Neural progenitor cell (in vitro differentiated cells): ENCODE data around the gene ZNF334. TPM values are rescaled to one million over a fixed set of nuclear protein-coding genes. Genes with fewer than 3 reads are reported as not detected.

Source experiments
- DNase-seq: peaks from one replicate; pipeline ENCODE4 v3.0.0-alpha.2; 2016; ENCODE audit warnings: low spot score
- H2AFZ ChIP-seq: fragments of 200-600 bp; sonication (generic); replicated peaks from 2 replicates; pipeline ENCODE4 v1.6.1; 2016; ENCODE audit warnings: antibody characterized with exemption
- H3F3A ChIP-seq: fragments of 200-600 bp; sonication (generic); 2 replicates; pipeline ENCODE4 v1.6.1; 2016; ENCODE audit warnings: antibody characterized with exemption, low read depth
- H3K27ac ChIP-seq: fragments of 200-600 bp; sonication (generic); 2 replicates; pipeline ENCODE4 v1.5.1; 2016; ENCODE audit warnings: mild to moderate bottlenecking
- H3K27me3 ChIP-seq: fragments of 200-600 bp; sonication (generic); 2 replicates; pipeline ENCODE4 v1.6.1; 2016; ENCODE audit warnings: mild to moderate bottlenecking, moderate library complexity
- H3K36me3 ChIP-seq: fragments of 200-600 bp; sonication (generic); 2 replicates; pipeline ENCODE4 v1.5.1; 2016
- H3K4me1 ChIP-seq: fragments of 200-600 bp; sonication (generic); 2 replicates; pipeline ENCODE4 v1.6.1; 2016; ENCODE audit warnings: mixed run types
- H3K4me2 ChIP-seq: fragments of 200-600 bp; sonication (generic); 2 replicates; pipeline ENCODE4 v1.6.1; 2016
- H3K4me3 ChIP-seq: fragments of 200-600 bp; sonication (generic); 2 replicates; pipeline ENCODE4 v1.5.1; 2016
- H3K79me2 ChIP-seq: fragments of 200-600 bp; sonication (generic); 2 replicates; pipeline ENCODE4 v1.6.1; 2016; ENCODE audit warnings: low read depth
- H3K9ac ChIP-seq: fragments of 200-600 bp; sonication (generic); 2 replicates; pipeline ENCODE4 v1.6.1; 2016
- H3K9me3 ChIP-seq: fragments of 200-600 bp; sonication (generic); 2 replicates; pipeline ENCODE4 v1.5.1; 2016; ENCODE audit warnings: low read depth
- H4K20me1 ChIP-seq: fragments of 200-600 bp; sonication (generic); 2 replicates; pipeline ENCODE4 v1.6.1; 2016; ENCODE audit warnings: low read depth
- H3K27ac Mint-ChIP-seq: 3 replicates; pipeline ENCODE4 v1.8.0; 2021; ENCODE audit warnings: mixed read lengths
- H3K27me3 Mint-ChIP-seq: 2 replicates; pipeline ENCODE4 v1.8.0; 2022; ENCODE audit warnings: low read depth, mild to moderate bottlenecking, inconsistent platforms, moderate library complexity, mixed read lengths; ENCODE audit not compliant: insufficient read depth
- H3K36me3 Mint-ChIP-seq: 3 replicates; pipeline ENCODE4 v1.8.0; 2021; ENCODE audit warnings: mixed read lengths
- H3K4me1 Mint-ChIP-seq: 3 replicates; pipeline ENCODE4 v1.8.0; 2021; ENCODE audit warnings: mixed read lengths
- H3K4me3 Mint-ChIP-seq: 3 replicates; pipeline ENCODE4 v1.8.0; 2021; ENCODE audit warnings: mild to moderate bottlenecking, moderate library complexity, mixed read lengths
- H3K9me3 Mint-ChIP-seq: 3 replicates; pipeline ENCODE4 v1.8.0; 2020; ENCODE audit warnings: mixed read lengths
- CTCF ChIP-seq: fragments of 200-600 bp; sonication (generic); IDR thresholded peaks from 2 replicates; pipeline ENCODE4 v1.5.1; 2017; ENCODE audit warnings: antibody characterized with exemption, mild to moderate bottlenecking
- EZH2 ChIP-seq: fragments of 200-600 bp; sonication (generic); IDR thresholded peaks from 2 replicates; pipeline ENCODE4 v1.6.1; 2017; ENCODE audit warnings: antibody characterized with exemption, mild to moderate bottlenecking, moderate library complexity
- EZH2phosphoT487 ChIP-seq: fragments of 200-600 bp; sonication (generic); IDR thresholded peaks from 2 replicates; pipeline ENCODE4 v1.6.1; 2017; ENCODE audit warnings: antibody characterized with exemption
- total RNA-seq: library from RNA; depleted of rRNA; stranded (reverse); fragments of >200 nt; gene quantifications from 2 replicates; pipeline ENCODE4 v1.2.3, GENCODE V29; 2015; ENCODE audit warnings: low replicate concordance

The ZNF334 gene
- total RNA-seq, 1 donor from 2014 or later: 45.9 TPM

- Mint-ChIP-seq H3K36me3 (no peaks in the 10 kb centered on the region), H3K27me3 (peaks cover 8% of the 10 kb centered on the region), H3K9me3 (no peaks in the 10 kb centered on the region), H3K27ac (no peak overlapping the region), H3K4me3 (no peak overlapping the region), H3K4me1 (peaks cover 58% of the 10 kb centered on the region)
- Histone ChIP-seq H3K4me2 (no peak overlapping the region), H3K4me1 (peaks cover 20% of the 10 kb centered on the region), H4K20me1 (no peaks in the 10 kb centered on the region), H3F3A (peaks cover 19% of the 10 kb centered on the region), H3K36me3 (no peaks in the 10 kb centered on the region), H3K27me3 (peaks cover 3% of the 10 kb centered on the region), H3K4me3 (no peak overlapping the region), H2AFZ (no peak overlapping the region), H3K9ac (no peak overlapping the region), H3K27ac (no peak overlapping the region), H3K79me2 (no peaks in the 10 kb centered on the region), H3K9me3 (no peaks in the 10 kb centered on the region)
- DNase-seq: no peak
- TF ChIP-seq EZH2 (no peak), EZH2phosphoT487 (no peak), CTCF (no peak)
Observed at GRCh38 chr20:46557231-46557956, 44.0 kb upstream of the ZNF334 start.

GRCh38 chr20:46555370-46555956 is 42.1 kb upstream of the ZNF334 start:
- no peaks in the 10 kb centered on the region for H3K9me3 Mint-ChIP-seq
- no peaks in the 10 kb centered on the region for H3K9me3 ChIP-seq
- no peak overlapping the region for H3K4me3 ChIP-seq
- TF ChIP-seq CTCF (no peak), EZH2phosphoT487 (no peak), EZH2 (no peak)
- H3K4me1 Mint-ChIP-seq: peaks cover 71% of the 10 kb centered on the region
- H3K36me3 Mint-ChIP-seq: no peaks in the 10 kb centered on the region
- H2AFZ ChIP-seq: no peak overlapping the region
- H3F3A ChIP-seq: peaks cover 12% of the 10 kb centered on the region
- no peak for DNase-seq
- H4K20me1 ChIP-seq: no peaks in the 10 kb centered on the region
- H3K27ac ChIP-seq: no peak overlapping the region
- H3K27me3 ChIP-seq: peaks cover 3% of the 10 kb centered on the region
- H3K27ac Mint-ChIP-seq: peak overlapping the region; percentile 63
- H3K9ac ChIP-seq: no peak overlapping the region
- no peak overlapping the region for H3K4me3 Mint-ChIP-seq
- H3K27me3 Mint-ChIP-seq: peaks cover 3% of the 10 kb centered on the region
- no peaks in the 10 kb centered on the region for H3K79me2 ChIP-seq
- H3K4me1 ChIP-seq: peaks cover 21% of the 10 kb centered on the region
- H3K36me3 ChIP-seq: no peaks in the 10 kb centered on the region
- H3K4me2 ChIP-seq: no peak overlapping the region

- Histone ChIP-seq H3K4me3 (no peak overlapping the region), H3K4me1 (peaks cover 21% of the 10 kb centered on the region), H3F3A (peaks cover 12% of the 10 kb centered on the region), H3K27me3 (peaks cover 3% of the 10 kb centered on the region), H2AFZ (no peak overlapping the region), H4K20me1 (no peaks in the 10 kb centered on the region), H3K36me3 (no peaks in the 10 kb centered on the region), H3K79me2 (no peaks in the 10 kb centered on the region), H3K4me2 (no peak overlapping the region), H3K9me3 (no peaks in the 10 kb centered on the region), H3K27ac (no peak overlapping the region), H3K9ac (no peak overlapping the region)
- TF ChIP-seq EZH2phosphoT487: no peak
- no peak for TF ChIP-seq EZH2
- no peak for TF ChIP-seq CTCF
- Mint-ChIP-seq H3K4me1 (peaks cover 67% of the 10 kb centered on the region), H3K4me3 (no peak overlapping the region), H3K9me3 (no peaks in the 10 kb centered on the region), H3K36me3 (no peaks in the 10 kb centered on the region), H3K27ac (peak overlapping the region; percentile 84), H3K27me3 (peaks cover 2% of the 10 kb centered on the region)
- DNase-seq: no peak
Observed at GRCh38 chr20:46554828-46555227, 41.5 kb upstream of the ZNF334 start.
